Activated naive CD8-positive, alpha-beta T cell treated with anti-CD3 and anti-CD28 coated beads, Interleukin-2, amount 50 U/mL, for 16 hours (primary cell): ENCODE measurements around the gene CAMLG.
A peak's percentile ranks its signal among the peaks of the same experiment; 100 is the strongest.
"Not testable (repeated sequence)": the region's sequence is repeated elsewhere in the genome, so short reads cannot be mapped to it uniquely, and the experiment has no call there.

Experiments
- DNase-seq: peaks from one replicate; pipeline ENCODE4 v3.0.0-alpha.2; 2020; ENCODE audit warnings: low read depth, low spot score

The CAMLG gene

DNA sequence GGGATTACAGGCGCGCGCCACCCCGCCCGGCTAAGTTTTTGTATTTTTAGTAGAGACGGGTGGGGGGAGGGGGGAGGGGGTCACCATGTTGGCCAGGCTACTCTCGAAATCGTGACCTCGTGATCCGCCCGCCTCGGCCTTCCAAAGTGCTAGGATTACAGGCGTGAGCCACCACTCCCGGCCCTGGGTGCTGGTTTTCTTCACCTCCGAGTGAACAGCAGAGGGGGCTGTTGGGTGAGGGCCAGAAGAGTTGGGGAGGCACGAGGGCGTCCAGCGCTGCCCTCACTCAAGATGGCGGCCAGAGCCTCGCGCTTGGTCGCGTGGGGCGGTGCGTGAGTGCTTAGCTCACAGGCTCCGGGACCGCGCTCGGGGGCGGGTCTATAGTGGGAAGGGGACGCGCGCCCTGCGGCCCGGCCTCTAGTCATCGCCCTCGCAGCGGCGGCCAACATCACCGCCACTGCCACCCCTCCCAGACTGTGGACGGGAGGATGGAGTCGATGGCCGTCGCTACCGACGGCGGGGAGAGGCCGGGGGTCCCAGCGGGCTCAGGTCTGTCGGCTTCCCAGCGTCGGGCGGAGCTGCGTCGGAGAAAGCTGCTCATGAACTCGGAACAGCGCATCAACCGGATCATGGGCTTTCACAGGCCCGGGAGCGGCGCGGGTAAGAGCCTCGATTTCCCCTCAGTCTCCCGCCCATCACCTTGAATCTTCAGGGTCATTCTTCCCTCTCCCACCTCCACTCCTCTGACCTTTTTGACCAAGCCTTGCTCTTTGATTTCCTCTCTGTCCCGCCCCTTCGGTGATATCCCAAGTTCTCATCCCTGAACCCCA is at the start of gene CAMLG:
Gene CAMLG (plus strand): TSS at position 416 of the 830 bp plus-strand sequence. CDS start 73 bp downstream, at position 489.
- peak; percentile 95 for DNase-seq

GRCh38 chr5:134690144-134690543 is 48.2 kb upstream of the CAMLG start:
- DNase-seq: not testable (repeated sequence)

DNA sequence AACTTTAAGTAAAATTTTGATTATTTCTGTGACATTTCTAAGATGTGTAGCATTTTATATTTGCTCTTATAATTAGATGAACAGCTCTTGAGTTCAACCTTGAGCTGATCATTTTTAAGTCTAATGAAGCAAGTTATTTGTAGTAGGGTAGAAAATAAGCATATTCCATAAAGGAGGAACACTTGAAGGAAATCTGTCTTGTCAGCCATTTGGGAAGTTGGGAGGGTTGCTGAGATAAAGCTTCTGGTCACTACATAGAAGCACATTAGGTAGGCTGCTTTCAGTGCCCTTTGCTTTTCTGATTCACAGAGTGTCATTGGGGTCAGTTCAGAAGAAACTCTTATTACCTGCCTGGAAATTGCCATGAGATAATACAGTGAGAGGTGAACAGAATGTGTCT is 45.6 kb upstream of the CAMLG start:
- no peak for DNase-seq

- no peak for DNase-seq
These were observed 30.0 kb upstream of the CAMLG start for GRCh38 chr5:134708301-134708700.

DNA sequence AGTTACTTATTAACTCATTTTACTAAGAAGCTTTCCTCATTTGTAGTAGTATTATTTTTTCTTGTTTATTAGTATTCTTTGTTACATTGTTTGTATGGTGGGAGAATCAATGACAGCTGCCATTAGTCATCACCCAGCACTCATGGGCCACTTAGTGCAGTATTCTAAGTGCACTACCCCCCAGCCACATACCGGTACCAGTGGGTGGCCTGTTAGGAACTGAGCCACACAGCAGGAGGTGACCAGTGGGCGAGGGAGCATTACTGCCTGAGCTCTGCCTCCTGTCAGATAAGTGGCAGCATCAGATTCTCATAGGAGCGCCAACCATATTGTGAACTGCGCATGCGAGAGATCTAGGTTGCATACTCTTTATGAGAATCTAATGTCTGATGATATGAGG is 24.2 kb upstream of the CAMLG start:
- DNase-seq: no peak

- DNase-seq: no peak
These were observed 23.8 kb upstream of the CAMLG start for GRCh38 chr5:134714541-134714940.

- not testable (repeated sequence) for DNase-seq
These were observed 22.9 kb upstream of the CAMLG start for GRCh38 chr5:134715466-134715865.

DNA sequence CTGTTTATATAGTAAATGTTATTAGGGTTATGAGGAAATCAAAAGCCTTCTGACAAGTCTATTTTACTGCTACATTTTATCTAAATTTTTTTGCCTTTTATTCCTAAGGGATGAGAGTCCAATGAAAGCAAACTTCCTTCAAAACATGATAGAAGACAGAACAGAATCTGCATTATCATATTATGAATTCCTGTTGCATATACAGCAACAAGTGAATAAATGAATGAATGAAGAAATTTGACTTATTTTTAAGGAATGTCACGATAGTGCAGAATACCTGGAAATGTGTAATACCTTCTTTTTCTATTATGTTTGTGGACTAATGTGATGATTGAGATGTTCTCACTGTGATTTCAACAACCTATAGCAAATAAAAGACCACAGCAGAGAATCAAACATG is 13.5 kb upstream of the CAMLG start:
- DNase-seq: no peak

DNA sequence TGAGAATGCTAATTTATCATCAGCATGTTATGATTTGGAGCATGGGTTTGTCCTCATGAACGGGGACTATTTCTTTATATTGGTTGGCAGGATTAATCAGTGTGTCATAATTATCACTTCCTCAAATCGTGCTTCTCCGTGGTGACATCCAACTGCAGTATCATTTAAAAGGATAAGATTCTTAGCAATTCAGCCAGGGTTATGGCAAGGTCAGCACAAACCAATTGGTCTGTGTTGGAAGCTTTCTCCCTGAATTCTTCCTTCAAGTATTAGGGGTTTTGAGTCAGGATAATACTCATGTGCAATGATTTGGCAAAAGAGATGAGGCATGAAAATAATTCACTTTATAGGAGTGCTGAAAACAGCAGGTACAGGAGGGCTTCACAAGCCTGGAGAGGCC is 5.5 kb upstream of the CAMLG start:
- DNase-seq: no peak

DNA sequence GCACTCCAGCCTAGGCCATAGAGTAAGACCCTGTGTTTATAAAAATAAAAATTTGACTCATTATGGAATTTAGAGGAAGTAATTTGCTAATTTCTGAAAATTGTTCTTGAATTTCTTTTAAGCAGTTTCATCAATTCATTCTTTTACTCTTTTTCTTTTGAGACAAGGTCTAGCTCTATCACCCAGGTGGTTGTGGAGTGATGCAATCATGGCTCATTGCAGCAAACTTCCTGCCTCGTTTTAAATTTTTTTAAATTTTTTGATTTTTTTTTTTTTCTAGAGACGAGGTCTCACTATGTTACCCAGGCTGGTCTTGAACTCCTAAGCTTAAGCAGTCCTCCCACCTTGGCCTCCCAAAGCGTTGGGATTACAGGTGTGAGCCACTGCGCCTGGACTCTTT is 3.1 kb upstream of the CAMLG start:
- no peak for DNase-seq

DNA sequence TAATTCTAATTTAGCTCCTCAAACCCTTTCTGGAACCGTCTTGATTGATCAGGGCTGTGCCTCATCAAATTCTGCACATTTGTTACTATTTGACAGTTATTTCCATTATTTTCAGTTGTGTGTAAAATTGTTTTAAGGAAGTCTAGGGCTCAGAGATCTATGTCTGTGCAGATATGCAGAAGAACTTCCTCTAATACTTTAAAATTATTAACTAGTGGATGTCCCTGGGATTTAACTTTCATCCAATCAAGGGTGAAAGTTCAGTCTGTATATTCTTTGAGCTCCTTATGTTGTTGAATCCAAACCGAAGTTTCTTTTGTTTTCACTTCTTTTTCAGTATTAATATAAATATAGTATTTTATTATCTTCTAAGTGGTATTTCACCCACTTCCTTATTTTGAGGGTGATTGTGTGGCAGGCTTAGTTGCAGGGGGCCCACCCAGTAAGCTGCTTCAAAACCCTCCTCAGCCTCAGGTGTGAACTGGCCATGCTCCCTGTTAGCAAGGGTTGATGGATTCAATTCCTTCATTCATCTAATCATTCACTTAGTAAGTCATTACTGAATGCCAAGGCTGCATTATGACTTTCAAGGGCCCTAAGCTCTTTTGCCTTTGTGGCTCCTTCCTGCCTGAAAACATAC is 2.1 kb upstream of the CAMLG start:
- no peak for DNase-seq

GRCh38 chr5:134738963-134739661 is 764 bp downstream of the CAMLG start:
- no peak for DNase-seq

DNA sequence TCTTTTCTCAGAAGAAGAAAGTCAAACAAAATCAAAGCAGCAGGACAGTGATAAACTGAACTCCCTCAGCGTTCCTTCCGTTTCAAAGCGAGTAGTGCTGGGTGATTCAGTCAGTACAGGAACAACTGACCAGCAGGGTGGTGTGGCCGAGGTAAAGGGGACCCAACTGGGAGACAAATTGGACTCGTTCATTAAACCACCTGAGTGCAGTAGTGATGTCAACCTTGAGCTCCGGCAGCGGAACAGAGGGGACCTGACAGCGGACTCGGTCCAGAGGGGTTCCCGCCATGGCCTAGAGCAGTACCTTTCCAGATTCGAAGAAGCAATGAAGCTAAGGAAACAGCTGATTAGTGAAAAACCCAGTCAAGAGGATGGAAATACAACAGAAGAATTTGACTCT is 2.7 kb downstream of the CAMLG start:
- DNase-seq: no peak

- DNase-seq: no peak
These were observed 3.8 kb downstream of the CAMLG start for GRCh38 chr5:134742134-134742533.

DNA sequence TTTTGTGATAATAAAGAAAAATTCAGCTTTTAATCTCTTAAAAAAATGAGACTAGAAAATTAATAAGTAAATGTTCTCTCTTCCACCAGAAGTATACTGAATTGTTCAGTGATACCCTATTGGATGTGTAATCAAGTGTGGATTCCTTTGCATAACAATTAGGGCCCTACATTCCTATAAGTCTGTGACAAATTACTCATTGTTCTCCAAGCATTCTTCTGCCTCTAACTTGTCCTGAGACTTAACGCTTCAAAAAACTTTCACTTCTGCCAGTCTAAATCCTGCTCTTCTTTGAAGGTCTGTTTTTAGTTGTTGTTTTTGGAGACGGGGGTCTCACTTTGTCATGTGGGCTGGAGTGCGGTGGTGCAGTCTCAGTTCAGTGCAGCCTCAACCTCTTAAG is 11.1 kb downstream of the CAMLG start:
- no peak for DNase-seq

- no peak for DNase-seq
These were observed 19.8 kb downstream of the CAMLG start for GRCh38 chr5:134758176-134758503.

GRCh38 chr5:134758504-134759341 is 20.4 kb downstream of the CAMLG start, which contains the start of gene DDX46:
DDX46 (plus strand) TSS chr5:134758779; CDS start chr5:134758939, 160 bp downstream.
- peak; percentile 88 for DNase-seq

GRCh38 chr5:134767528-134768291 is 29.4 kb downstream of the CAMLG start:
- DNase-seq: not testable (repeated sequence)

DNA sequence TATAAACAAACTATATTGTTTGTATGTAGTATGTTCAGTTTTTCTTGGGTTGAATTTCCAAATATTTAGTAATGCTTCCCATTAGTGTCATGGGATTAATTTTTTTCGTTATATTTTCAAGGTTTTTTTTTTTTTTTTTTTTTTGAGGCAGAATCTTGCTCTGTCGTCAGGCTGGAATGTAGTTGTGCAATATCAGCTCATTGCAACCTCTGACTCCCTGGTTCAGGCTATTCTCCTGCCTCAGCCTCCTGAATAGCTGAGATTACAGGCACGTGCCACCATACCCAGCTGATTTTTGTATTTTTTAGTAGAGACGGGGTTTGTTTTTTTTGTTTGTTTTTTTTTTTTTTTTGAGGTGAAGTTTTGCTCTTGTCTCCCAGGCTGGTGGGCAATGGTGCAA is 30.9 kb downstream of the CAMLG start:
- DNase-seq: no peak

GRCh38 chr5:134772461-134773125 is 34.2 kb downstream of the CAMLG start:
- no peak for DNase-seq
